Measurements from ENCODE around the gene NOTCH2.

Gene NOTCH2

GRCh38 chr1:119971710-119972570, 97.5 kb downstream of the NOTCH2 start:
- H3K4me3 Mint-ChIP-seq, result no peak overlapping the region
- no peaks in the 10 kb centered on the region for H3K27me3 Mint-ChIP-seq (ENCODE audit: low read depth)
- H3K27ac Mint-ChIP-seq, result no peak overlapping the region
- peaks cover 24% of the 10 kb centered on the region for H3K4me1 Mint-ChIP-seq (ENCODE audit: low read depth)
- peaks cover 42% of the 10 kb centered on the region for H3K36me3 Mint-ChIP-seq (ENCODE audit: low read depth)
- H3K9me3 Mint-ChIP-seq, result no peaks in the 10 kb centered on the region

GRCh38 chr1:119968601-119969000, 100.9 kb downstream of the NOTCH2 start:
- Mint-ChIP-seq H3K36me3 (ENCODE audit: low read depth) (peaks cover 51% of the 10 kb centered on the region), H3K9me3 (no peaks in the 10 kb centered on the region), H3K4me1 (ENCODE audit: low read depth) (peaks cover 18% of the 10 kb centered on the region), H3K27me3 (ENCODE audit: low read depth) (no peaks in the 10 kb centered on the region), H3K27ac (peak overlapping the region; percentile 47), H3K4me3 (no peak overlapping the region)

- no peak overlapping the region for H3K4me3 Mint-ChIP-seq
- peak overlapping the region; percentile 84 for H3K27ac Mint-ChIP-seq
- peaks cover 51% of the 10 kb centered on the region for H3K36me3 Mint-ChIP-seq (ENCODE audit: low read depth)
- no peaks in the 10 kb centered on the region for H3K9me3 Mint-ChIP-seq
- no peaks in the 10 kb centered on the region for H3K27me3 Mint-ChIP-seq (ENCODE audit: low read depth)
- peaks cover 15% of the 10 kb centered on the region for H3K4me1 Mint-ChIP-seq (ENCODE audit: low read depth)
Measured at GRCh38 chr1:119968068-119968492, 101.4 kb downstream of the NOTCH2 start.

GRCh38 chr1:119966681-119967080, 102.8 kb downstream of the NOTCH2 start:
- no peak overlapping the region for H3K27ac Mint-ChIP-seq
- peaks cover 62% of the 10 kb centered on the region for H3K36me3 Mint-ChIP-seq (ENCODE audit: low read depth)
- no peak overlapping the region for H3K4me3 Mint-ChIP-seq
- no peaks in the 10 kb centered on the region for H3K9me3 Mint-ChIP-seq
- no peaks in the 10 kb centered on the region for H3K27me3 Mint-ChIP-seq (ENCODE audit: low read depth)
- H3K4me1 Mint-ChIP-seq (ENCODE audit: low read depth), result peaks cover 13% of the 10 kb centered on the region

- Mint-ChIP-seq H3K9me3 (no peaks in the 10 kb centered on the region), H3K4me1 (ENCODE audit: low read depth) (peaks cover 10% of the 10 kb centered on the region), H3K4me3 (no peak overlapping the region), H3K27ac (no peak overlapping the region), H3K27me3 (ENCODE audit: low read depth) (no peaks in the 10 kb centered on the region), H3K36me3 (ENCODE audit: low read depth) (peaks cover 60% of the 10 kb centered on the region)
Measured at GRCh38 chr1:119966020-119966419, 103.4 kb downstream of the NOTCH2 start.

GRCh38 chr1:119964673-119965363, 104.6 kb downstream of the NOTCH2 start:
- Mint-ChIP-seq H3K4me1 (ENCODE audit: low read depth) (peaks cover 10% of the 10 kb centered on the region), H3K27ac (no peak overlapping the region), H3K27me3 (ENCODE audit: low read depth) (no peaks in the 10 kb centered on the region), H3K9me3 (no peaks in the 10 kb centered on the region), H3K4me3 (no peak overlapping the region), H3K36me3 (ENCODE audit: low read depth) (peaks cover 59% of the 10 kb centered on the region)

- Mint-ChIP-seq H3K9me3 (no peaks in the 10 kb centered on the region), H3K27ac (no peak overlapping the region), H3K36me3 (ENCODE audit: low read depth) (peaks cover 53% of the 10 kb centered on the region)
Measured at GRCh38 chr1:119962296-119962968, 107.0 kb downstream of the NOTCH2 start.

GRCh38 chr1:119960501-119960900, 109.0 kb downstream of the NOTCH2 start:
- Mint-ChIP-seq H3K4me3 (no peak overlapping the region), H3K27me3 (ENCODE audit: low read depth) (no peaks in the 10 kb centered on the region), H3K9me3 (no peaks in the 10 kb centered on the region), H3K4me1 (ENCODE audit: low read depth) (peaks cover 8% of the 10 kb centered on the region), H3K36me3 (ENCODE audit: low read depth) (peaks cover 45% of the 10 kb centered on the region), H3K27ac (no peak overlapping the region)

More at GRCh38 chr1:119962296-119962968, 107.0 kb downstream of the NOTCH2 start:
- Mint-ChIP-seq H3K4me3 (no peak overlapping the region), H3K4me1 (ENCODE audit: low read depth) (peaks cover 3% of the 10 kb centered on the region), H3K27me3 (ENCODE audit: low read depth) (no peaks in the 10 kb centered on the region)

GRCh38 chr1:119959268-119960220, 109.9 kb downstream of the NOTCH2 start:
- peaks cover 46% of the 10 kb centered on the region for H3K36me3 Mint-ChIP-seq (ENCODE audit: low read depth)
- no peak overlapping the region for H3K4me3 Mint-ChIP-seq
- no peak overlapping the region for H3K27ac Mint-ChIP-seq
- no peaks in the 10 kb centered on the region for H3K27me3 Mint-ChIP-seq (ENCODE audit: low read depth)
- H3K9me3 Mint-ChIP-seq, result no peaks in the 10 kb centered on the region
- H3K4me1 Mint-ChIP-seq (ENCODE audit: low read depth), result peaks cover 14% of the 10 kb centered on the region

- H3K27ac Mint-ChIP-seq, result no peak overlapping the region
- no peaks in the 10 kb centered on the region for H3K9me3 Mint-ChIP-seq
- peaks cover 51% of the 10 kb centered on the region for H3K36me3 Mint-ChIP-seq (ENCODE audit: low read depth)
- peaks cover 23% of the 10 kb centered on the region for H3K4me1 Mint-ChIP-seq (ENCODE audit: low read depth)
- no peak overlapping the region for H3K4me3 Mint-ChIP-seq
- H3K27me3 Mint-ChIP-seq (ENCODE audit: low read depth), result no peaks in the 10 kb centered on the region
Measured at GRCh38 chr1:119958223-119958622, 111.2 kb downstream of the NOTCH2 start.

- Mint-ChIP-seq H3K4me1 (ENCODE audit: low read depth) (peaks cover 24% of the 10 kb centered on the region), H3K9me3 (no peaks in the 10 kb centered on the region), H3K27ac (no peak overlapping the region), H3K4me3 (no peak overlapping the region), H3K27me3 (ENCODE audit: low read depth) (no peaks in the 10 kb centered on the region), H3K36me3 (ENCODE audit: low read depth) (peaks cover 49% of the 10 kb centered on the region)
Measured at GRCh38 chr1:119956306-119956705, 113.2 kb downstream of the NOTCH2 start.

- no peak overlapping the region for H3K27ac Mint-ChIP-seq
- no peaks in the 10 kb centered on the region for H3K27me3 Mint-ChIP-seq (ENCODE audit: low read depth)
- H3K4me1 Mint-ChIP-seq (ENCODE audit: low read depth), result peaks cover 24% of the 10 kb centered on the region
- peaks cover 47% of the 10 kb centered on the region for H3K36me3 Mint-ChIP-seq (ENCODE audit: low read depth)
- H3K9me3 Mint-ChIP-seq, result no peaks in the 10 kb centered on the region
- no peak overlapping the region for H3K4me3 Mint-ChIP-seq
Measured at GRCh38 chr1:119954476-119955422, 114.7 kb downstream of the NOTCH2 start.
